ENCODE results near the gene SNX24. TPM values are rescaled to one million over a fixed set of nuclear protein-coding genes. Genes with fewer than 3 reads are reported as not detected.

Gene SNX24
- total RNA-seq, 4 donors from 2014 or later, result 10.7 to 29.9 (median 16.1) TPM

DNA sequence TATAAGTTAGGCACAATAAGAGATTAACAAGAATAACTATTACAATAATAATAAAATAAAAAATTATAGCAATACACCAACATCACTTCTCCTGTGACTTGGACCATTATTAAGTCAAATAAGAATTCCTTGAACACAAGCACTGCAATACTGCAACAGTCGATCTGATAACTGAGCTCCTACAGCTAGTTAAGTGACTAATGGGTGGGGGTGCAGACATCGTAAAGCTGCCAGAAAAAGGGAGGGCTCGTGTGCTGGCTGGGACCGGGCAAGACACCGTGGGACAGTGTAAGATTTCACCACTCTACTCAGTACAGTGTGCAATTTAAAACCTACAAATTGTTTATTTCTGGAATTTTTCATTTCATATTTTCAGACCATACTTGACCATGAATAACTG, 78.8 kb downstream of the SNX24 start:
- no peaks in the 10 kb centered on the region for H3K27me3 ChIP-seq

DNA sequence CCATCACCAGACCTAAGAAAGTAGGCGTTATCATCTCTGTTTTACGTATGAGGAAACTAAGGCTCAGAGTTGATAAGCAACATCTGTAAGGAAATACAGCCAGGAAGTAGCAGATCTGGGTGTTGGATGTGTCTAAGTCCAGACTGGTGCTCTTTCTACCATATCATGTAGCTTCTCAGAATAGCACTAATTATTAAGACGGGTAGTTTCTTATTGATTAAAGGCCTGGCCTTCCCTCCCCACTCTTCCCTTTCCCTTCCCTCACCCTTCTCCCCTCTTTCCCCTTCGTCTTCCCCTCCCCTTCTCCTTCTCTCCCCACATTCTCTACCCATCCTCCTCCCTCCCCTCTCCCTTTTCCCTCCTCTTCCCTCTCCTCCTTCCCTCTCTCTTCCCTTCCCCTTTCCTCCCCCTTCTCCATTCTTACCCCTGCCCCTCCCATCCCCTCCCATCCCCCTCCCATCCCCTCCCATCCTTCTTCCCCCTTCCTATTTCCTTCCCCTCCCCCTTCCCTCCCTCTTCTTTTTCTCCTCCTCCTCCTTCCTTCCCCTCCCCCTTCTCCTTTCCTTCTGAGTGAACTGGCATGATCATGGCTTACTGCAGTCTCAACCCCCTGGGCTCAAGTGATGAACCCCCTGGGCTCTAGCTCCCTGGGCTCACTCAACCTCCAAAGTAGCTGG, 79.4 kb downstream of the SNX24 start:
- Histone ChIP-seq H3K4me1 (no peaks in the 10 kb centered on the region), H3K27ac (no peak overlapping the region), H3K27me3 (no peaks in the 10 kb centered on the region), H3K9me3 (no peaks in the 10 kb centered on the region), H3K4me3 (no peak overlapping the region), H3K36me3 (no peaks in the 10 kb centered on the region)
- TF ChIP-seq POLR2A (IDR thresholded peaks at IDR 0.05) (no peak), POLR2AphosphoS5 (IDR thresholded peaks at IDR 0.05) (no peak), EP300 (IDR thresholded peaks at IDR 0.05; ENCODE audit: low read depth) (no peak)
- TF ChIP-seq, protein P1, sequence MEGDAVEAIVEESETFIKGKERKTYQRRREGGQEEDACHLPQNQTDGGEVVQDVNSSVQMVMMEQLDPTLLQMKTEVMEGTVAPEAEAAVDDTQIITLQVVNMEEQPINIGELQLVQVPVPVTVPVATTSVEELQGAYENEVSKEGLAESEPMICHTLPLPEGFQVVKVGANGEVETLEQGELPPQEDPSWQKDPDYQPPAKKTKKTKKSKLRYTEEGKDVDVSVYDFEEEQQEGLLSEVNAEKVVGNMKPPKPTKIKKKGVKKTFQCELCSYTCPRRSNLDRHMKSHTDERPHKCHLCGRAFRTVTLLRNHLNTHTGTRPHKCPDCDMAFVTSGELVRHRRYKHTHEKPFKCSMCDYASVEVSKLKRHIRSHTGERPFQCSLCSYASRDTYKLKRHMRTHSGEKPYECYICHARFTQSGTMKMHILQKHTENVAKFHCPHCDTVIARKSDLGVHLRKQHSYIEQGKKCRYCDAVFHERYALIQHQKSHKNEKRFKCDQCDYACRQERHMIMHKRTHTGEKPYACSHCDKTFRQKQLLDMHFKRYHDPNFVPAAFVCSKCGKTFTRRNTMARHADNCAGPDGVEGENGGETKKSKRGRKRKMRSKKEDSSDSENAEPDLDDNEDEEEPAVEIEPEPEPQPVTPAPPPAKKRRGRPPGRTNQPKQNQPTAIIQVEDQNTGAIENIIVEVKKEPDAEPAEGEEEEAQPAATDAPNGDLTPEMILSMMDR (IDR thresholded peaks at IDR 0.05), result no peak
- WGBS, 2 donors (ENCODE audit: low coverage in 1 of 2), result 79 to 86% methylated on average over 4 of the region's 4 CpGs
- no peak for DNase-seq
- intact Hi-C loops (cut with DNase I; ENCODE audit: low total_unique reads) (no loop called here), in situ Hi-C loops (cut with MboI; ENCODE audit: low pct_ligation_motif_present in 1 of 4, low pct_unique_long_range_greater_than_20kb in 1 of 4, low sequenced_read_pairs in 3 of 4) (no loop called here)

More for the DNA sequence above, 78.8 kb downstream of the SNX24 start:
- TF ChIP-seq, protein P1 (IDR thresholded peaks at IDR 0.05), result no peak
- TF ChIP-seq POLR2A (IDR thresholded peaks at IDR 0.05), result no peak
- TF ChIP-seq EP300 (IDR thresholded peaks at IDR 0.05; ENCODE audit: low read depth), result no peak
- TF ChIP-seq POLR2AphosphoS5 (IDR thresholded peaks at IDR 0.05), result no peak
- H3K4me3 ChIP-seq, result no peak overlapping the region
- no peak overlapping the region for H3K27ac ChIP-seq
- intact Hi-C loops (cut with DNase I; ENCODE audit: low total_unique reads), result no loop called here
- no peaks in the 10 kb centered on the region for H3K9me3 ChIP-seq
- in situ Hi-C loops (cut with MboI; ENCODE audit: low pct_ligation_motif_present in 1 of 4, low pct_unique_long_range_greater_than_20kb in 1 of 4, low sequenced_read_pairs in 3 of 4), result no loop called here
- no peaks in the 10 kb centered on the region for H3K4me1 ChIP-seq
- no peaks in the 10 kb centered on the region for H3K36me3 ChIP-seq
- DNase-seq, result no peak
- 45 to 78% methylated on average over 5 of the region's 5 CpGs for WGBS, 2 donors (ENCODE audit: low coverage in 1 of 2)

DNA sequence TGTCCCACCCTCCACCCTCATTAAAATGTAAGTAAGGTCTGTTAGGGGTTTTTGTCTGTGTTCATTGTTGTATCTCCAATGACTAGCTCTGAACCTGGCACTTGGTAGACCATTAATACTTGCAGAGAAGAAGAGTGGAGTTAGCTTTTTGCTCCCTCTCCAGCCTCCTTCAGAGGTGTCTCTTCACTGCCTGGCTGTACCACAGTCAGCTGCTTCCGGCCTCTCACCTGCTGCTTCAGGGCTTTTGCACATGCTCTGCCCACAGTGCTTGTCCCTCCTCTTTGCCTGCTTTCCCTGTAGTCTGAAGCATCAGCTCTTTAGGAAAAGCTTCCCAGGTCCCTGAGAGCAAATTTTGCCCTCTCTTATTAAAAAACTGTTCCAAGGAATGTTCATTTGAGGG, 83.6 kb downstream of the SNX24 start:
- Histone ChIP-seq H3K36me3 (no peaks in the 10 kb centered on the region), H3K27me3 (no peaks in the 10 kb centered on the region), H3K4me1 (no peaks in the 10 kb centered on the region), H3K9me3 (no peaks in the 10 kb centered on the region), H3K27ac (no peak overlapping the region), H3K4me3 (no peak overlapping the region)
- intact Hi-C loops (cut with DNase I; ENCODE audit: low total_unique reads) (no loop called here), in situ Hi-C loops (cut with MboI; ENCODE audit: low pct_ligation_motif_present in 1 of 4, low pct_unique_long_range_greater_than_20kb in 1 of 4, low sequenced_read_pairs in 3 of 4) (no loop called here)
- 94 to 100% methylated on average over 1 of the region's 1 CpG for WGBS, 2 donors (ENCODE audit: low coverage in 1 of 2)
- no peak for TF ChIP-seq POLR2A (IDR thresholded peaks at IDR 0.05)
- TF ChIP-seq, protein P1 (IDR thresholded peaks at IDR 0.05), result no peak
- no peak for TF ChIP-seq POLR2AphosphoS5 (IDR thresholded peaks at IDR 0.05)
- no peak for TF ChIP-seq EP300 (IDR thresholded peaks at IDR 0.05; ENCODE audit: low read depth)
- DNase-seq, result no peak

DNA sequence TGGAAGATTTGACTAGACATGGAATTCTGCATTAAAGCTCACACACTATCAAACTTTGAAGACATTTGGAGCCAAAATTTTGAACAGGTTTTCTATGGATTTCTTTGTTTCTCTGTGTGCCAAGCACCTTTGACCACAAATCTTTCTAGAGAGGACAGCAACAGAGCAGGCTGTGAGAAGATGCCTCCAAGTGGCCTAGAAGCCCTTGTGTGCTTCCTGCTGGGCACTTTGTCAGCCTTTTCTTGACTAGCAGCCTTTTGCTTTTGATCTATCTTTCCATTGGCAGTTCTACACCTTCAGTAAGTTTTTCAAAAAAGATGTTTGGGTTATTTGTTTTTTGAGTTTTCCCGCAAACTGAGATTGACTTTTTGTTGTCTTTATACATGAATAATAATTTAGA, 84.6 kb downstream of the SNX24 start:
- WGBS, 2 donors (ENCODE audit: low coverage in 1 of 2), result 94 to 100% methylated on average over 1 of the region's 1 CpG
- no peaks in the 10 kb centered on the region for H3K4me1 ChIP-seq
- intact Hi-C loops (cut with DNase I; ENCODE audit: low total_unique reads) (no loop called here), in situ Hi-C loops (cut with MboI; ENCODE audit: low pct_ligation_motif_present in 1 of 4, low pct_unique_long_range_greater_than_20kb in 1 of 4, low sequenced_read_pairs in 3 of 4) (no loop called here)
- H3K27ac ChIP-seq, result no peak overlapping the region
- H3K27me3 ChIP-seq, result no peaks in the 10 kb centered on the region
- no peaks in the 10 kb centered on the region for H3K36me3 ChIP-seq
- DNase-seq, result no peak
- TF ChIP-seq EP300 (IDR thresholded peaks at IDR 0.05; ENCODE audit: low read depth) (no peak), POLR2AphosphoS5 (IDR thresholded peaks at IDR 0.05) (no peak), POLR2A (IDR thresholded peaks at IDR 0.05) (no peak)
- TF ChIP-seq, protein P1 (IDR thresholded peaks at IDR 0.05), result no peak
- no peaks in the 10 kb centered on the region for H3K9me3 ChIP-seq
- no peak overlapping the region for H3K4me3 ChIP-seq
